Upper lobe of left lung (tissue), 4 donors: ENCODE measurements around the gene NPHS1.

ENCODE experiments used
- EP300 ChIP-seq, 4 donors: sonication (generic); formaldehyde crosslinking; IDR thresholded peaks; one replicate each; pipeline ENCODE4 v1.5.1; 2017; ENCODE audit warnings: antibody characterized with exemption in 4 of 4, control low read depth in 2 of 4
- POLR2A ChIP-seq, 4 donors: fragments of 450-650 bp; IDR thresholded peaks; one replicate each; pipeline ENCODE4 v1.5.1; 2016 to 2017; ENCODE audit warnings: antibody characterized with exemption in 4 of 4, mild to moderate bottlenecking in 2 of 4

DNA sequence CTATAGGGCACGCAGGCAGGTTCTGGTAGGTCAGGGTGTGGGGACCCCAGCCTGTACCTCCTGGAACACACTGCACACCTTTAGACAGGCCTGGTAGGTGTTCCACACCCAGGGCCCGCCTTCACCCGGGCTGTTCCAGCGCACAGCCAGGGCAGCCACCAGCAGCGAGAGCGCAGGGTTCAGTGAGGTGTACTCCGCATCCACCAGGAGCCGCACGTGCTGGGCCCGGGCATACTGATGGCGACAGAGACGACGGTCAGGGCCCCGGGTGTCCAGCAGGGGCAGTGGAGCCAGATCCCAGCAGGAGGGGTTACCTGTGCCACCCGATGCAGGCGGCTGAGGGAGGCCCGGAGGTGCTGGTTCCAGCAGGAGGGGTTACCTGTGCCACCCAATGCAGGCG is 45.7 kb downstream of the NPHS1 start:
- no peak for TF ChIP-seq POLR2A (IDR thresholded peaks at IDR 0.05)
- TF ChIP-seq EP300 (IDR thresholded peaks at IDR 0.05): no peak
